Astrocyte of the cerebellum (primary cell): ENCODE results near the gene PLET1.
A peak's percentile ranks its signal among the peaks of the same experiment; 100 is the strongest.

Experiments used
- DNase-seq: peaks from one replicate; pipeline ENCODE4 v3.0.0-alpha.2; 2011; ENCODE audit warnings: low read depth
- H3K4me3 ChIP-seq: 2 replicates; pipeline ENCODE4 v1.5.1; 2011; ENCODE audit warnings: mild to moderate bottlenecking, low read depth, low read length, moderate library complexity
- CTCF ChIP-seq: IDR thresholded peaks from 2 replicates; pipeline ENCODE4 v1.5.1; 2012; ENCODE audit warnings: low read length, low read depth, moderate library complexity, mild to moderate bottlenecking; ENCODE audit errors: missing control alignments
- in situ Hi-C: cut with HindIII; loops from 2 replicates; pipeline ENCODE4 v1.10.0; 2017; ENCODE audit warnings: low sequenced_read_pairs

PLET1 gene

GRCh38 chr11:112269139-112269538 lies 8.5 kb upstream of the PLET1 start:
- H3K4me3 ChIP-seq, result no peak overlapping the region
- no peak for DNase-seq
- in situ Hi-C loops, result no loop called here
- no peak for TF ChIP-seq CTCF

DNA sequence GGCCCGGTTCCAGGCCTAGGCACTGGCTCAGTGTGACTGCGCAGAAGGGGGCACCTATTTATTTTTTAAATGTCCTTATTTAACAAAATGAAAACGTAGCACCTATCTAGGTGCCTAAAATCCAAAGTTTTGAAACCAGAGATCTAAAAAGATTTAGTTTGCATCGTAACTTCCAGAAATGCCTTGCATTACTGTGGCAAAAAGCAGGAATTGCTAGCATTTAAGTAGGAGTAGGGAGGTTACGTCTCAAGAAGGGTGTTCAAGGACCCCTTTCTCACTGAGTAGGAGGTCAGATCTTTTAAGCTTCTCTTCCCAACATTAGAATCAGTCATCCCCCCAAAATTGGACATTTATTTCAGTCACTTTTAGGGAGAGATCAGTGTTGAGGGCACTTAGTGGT lies 7.7 kb upstream of the PLET1 start:
- H3K4me3 ChIP-seq, result no peak overlapping the region
- in situ Hi-C loops, result no loop called here
- TF ChIP-seq CTCF, result no peak
- no peak for DNase-seq

DNA sequence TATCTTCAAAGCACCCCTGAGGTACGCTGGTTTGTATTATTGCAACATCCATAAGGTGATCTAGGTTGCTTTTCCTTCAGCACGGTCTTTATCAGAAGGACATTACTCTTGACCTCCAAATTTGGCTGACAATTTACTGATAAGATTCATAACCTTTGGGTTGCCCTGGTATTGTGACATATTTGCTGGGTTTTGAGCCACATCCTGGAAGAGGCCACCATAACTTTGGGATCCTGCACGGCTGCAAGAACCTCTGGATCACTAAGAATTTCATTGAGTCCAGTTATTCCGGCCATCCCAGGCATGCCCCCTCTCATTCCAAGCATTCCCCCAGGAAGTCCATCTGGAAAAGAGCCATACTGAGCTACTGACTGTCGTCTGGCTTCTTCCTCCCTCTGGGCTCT lies 6.5 kb upstream of the PLET1 start:
- no peak overlapping the region for H3K4me3 ChIP-seq
- TF ChIP-seq CTCF, result no peak
- no peak for DNase-seq
- in situ Hi-C loops, result no loop called here

DNA sequence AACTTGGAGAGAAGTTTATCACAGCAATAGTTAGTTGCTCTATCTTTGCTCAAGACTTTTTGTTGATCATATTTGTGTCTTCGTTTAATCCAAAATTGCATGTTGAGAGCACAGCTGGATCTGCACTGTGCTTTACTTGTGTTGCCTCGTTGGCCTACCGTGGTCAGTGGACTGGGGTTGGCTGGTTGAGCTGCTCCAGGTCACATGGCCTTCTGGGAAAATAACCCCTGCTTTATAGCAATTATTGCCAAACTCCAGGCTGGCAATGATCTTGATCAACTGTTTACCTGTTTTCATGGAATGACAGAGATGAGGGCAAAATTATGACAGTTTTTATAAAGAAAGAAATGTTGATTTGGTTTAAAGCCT lies 5.7 kb upstream of the PLET1 start:
- no peak for TF ChIP-seq CTCF
- in situ Hi-C loops, result no loop called here
- no peak overlapping the region for H3K4me3 ChIP-seq
- DNase-seq, result no peak

DNA sequence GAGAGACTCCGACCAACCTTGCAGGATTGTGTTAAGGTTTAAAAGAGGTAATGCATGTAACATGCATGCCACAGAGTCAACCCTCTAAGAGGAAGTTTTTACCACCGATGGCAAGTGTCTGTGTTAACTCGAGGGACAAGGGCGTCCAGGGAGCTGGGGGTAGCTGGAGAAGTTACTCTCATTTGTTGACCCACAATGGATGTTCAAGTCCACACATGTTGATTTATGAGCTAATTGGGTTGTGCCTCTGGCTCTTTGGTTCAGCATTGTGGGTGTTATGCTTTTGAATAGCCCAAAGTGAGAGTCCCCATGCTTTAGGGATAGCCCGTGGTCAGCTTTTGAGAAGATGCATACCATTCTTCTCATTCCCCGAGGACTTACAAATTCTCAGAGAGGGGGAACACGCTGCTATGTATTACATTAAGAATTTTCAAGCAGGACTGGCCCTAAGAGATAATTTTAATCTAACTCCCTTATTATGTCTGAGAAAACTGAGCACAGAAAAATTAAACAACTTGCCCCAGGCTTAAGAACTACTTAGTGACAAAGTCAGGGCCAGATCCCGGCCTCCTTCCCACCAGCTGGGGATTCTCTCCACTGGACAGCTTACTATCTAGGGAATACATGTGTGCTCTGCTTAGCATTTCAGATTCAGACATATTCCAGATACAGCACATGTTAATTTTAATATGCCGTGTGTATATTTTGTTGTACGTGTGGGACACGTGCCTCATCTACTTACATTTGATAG lies 5.2 kb upstream of the PLET1 start:
- H3K4me3 ChIP-seq, result no peak overlapping the region
- TF ChIP-seq CTCF, result no peak
- in situ Hi-C loops, result no loop called here
- DNase-seq, result no peak

GRCh38 chr11:112255067-112255720 lies 5.5 kb downstream of the PLET1 start:
- no peak for TF ChIP-seq CTCF
- DNase-seq, result peak; percentile 81
- H3K4me3 ChIP-seq, result no peak overlapping the region
- in situ Hi-C loops, result no loop called here
